ENCODE results near the gene BABAM1.

DNA sequence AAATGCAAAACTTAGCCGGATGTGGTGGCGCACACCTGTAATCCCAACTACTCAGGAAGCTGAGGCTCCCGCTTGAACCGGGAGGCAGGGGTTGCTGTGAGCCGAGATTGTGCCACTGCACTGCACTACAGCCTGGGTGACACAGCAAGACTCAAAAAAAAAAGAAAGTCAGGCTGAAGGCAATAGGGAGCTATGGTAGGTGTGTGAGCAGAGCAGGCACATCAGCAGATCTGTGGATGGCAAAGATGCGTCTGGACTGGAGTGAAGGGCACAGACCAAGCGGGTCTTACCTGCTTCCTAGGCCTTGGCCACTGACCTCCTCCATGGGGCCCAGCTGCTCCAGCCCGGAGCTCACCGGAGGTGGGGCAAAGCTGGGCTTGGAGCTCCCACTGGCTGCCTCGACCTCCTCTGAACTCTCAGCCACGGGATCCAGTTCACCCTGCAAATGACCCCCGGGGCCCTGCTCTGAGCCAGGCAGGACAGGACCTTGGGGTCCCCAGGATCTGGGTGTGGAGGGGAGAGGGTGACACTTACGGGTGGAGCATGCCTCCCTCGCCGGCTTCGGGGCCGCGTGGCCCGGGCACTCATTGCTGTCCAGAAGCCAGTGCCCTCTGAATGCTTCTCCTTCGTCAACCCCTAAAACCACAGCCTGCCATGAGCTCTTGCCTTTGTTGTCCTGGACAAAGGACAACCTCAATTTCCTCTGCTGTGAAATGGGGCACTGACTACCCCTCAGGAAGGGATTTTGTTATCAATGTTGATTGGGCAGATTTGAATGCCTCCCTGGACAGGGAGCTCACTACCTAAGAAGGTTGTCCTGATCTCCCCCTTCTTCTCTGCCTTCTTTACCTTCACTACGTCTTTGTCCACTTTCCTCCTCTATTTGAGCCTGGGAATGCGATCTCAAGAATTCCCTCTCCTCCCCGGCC lies 3.3 kb upstream of the BABAM1 start:
- TF ChIP-seq, protein P1, sequence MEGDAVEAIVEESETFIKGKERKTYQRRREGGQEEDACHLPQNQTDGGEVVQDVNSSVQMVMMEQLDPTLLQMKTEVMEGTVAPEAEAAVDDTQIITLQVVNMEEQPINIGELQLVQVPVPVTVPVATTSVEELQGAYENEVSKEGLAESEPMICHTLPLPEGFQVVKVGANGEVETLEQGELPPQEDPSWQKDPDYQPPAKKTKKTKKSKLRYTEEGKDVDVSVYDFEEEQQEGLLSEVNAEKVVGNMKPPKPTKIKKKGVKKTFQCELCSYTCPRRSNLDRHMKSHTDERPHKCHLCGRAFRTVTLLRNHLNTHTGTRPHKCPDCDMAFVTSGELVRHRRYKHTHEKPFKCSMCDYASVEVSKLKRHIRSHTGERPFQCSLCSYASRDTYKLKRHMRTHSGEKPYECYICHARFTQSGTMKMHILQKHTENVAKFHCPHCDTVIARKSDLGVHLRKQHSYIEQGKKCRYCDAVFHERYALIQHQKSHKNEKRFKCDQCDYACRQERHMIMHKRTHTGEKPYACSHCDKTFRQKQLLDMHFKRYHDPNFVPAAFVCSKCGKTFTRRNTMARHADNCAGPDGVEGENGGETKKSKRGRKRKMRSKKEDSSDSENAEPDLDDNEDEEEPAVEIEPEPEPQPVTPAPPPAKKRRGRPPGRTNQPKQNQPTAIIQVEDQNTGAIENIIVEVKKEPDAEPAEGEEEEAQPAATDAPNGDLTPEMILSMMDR (IDR thresholded peaks at IDR 0.05 in 2 of 3, conservative IDR thresholded peaks at IDR 0.05 in 1 of 3; ENCODE audit: insufficient read depth in 2 of 3, low read depth in 1 of 3, low read length in 3 of 3), result no peak
- TF ChIP-seq ZNF507 (tag; conservative IDR thresholded peaks at IDR 0.05) (no peak), DMBX1 (CRISPR knock-in tag; IDR thresholded peaks at IDR 0.05; ENCODE audit: borderline replicate concordance) (no peak), TEAD4 (IDR thresholded peaks at IDR 0.05; ENCODE audit: low read length) (no peak), TEAD4 (CRISPR knock-in tag; IDR thresholded peaks at IDR 0.05; ENCODE audit: borderline replicate concordance) (no peak), RCOR1 (IDR thresholded peaks at IDR 0.05; ENCODE audit: borderline replicate concordance in 1 of 2, low read depth in 2 of 2, low read length in 2 of 2) (no peak)
- TF ChIP-seq, protein P2, sequence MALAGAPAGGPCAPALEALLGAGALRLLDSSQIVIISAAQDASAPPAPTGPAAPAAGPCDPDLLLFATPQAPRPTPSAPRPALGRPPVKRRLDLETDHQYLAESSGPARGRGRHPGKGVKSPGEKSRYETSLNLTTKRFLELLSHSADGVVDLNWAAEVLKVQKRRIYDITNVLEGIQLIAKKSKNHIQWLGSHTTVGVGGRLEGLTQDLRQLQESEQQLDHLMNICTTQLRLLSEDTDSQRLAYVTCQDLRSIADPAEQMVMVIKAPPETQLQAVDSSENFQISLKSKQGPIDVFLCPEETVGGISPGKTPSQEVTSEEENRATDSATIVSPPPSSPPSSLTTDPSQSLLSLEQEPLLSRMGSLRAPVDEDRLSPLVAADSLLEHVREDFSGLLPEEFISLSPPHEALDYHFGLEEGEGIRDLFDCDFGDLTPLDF (CRISPR knock-in tag; IDR thresholded peaks at IDR 0.05), result no peak

Measured in K562 (cell line).